GM12873 (cell line): ENCODE data around the gene ZMIZ1.

ENCODE experiments used
- CTCF ChIP-seq: IDR thresholded peaks from 2 replicates; pipeline ENCODE4 v1.5.1; 2012; ENCODE audit warnings: low read depth, mild to moderate bottlenecking, moderate library complexity, low read length, control low read depth; ENCODE audit not compliant: insufficient read depth; ENCODE audit errors: missing control alignments

ZMIZ1 gene

DNA sequence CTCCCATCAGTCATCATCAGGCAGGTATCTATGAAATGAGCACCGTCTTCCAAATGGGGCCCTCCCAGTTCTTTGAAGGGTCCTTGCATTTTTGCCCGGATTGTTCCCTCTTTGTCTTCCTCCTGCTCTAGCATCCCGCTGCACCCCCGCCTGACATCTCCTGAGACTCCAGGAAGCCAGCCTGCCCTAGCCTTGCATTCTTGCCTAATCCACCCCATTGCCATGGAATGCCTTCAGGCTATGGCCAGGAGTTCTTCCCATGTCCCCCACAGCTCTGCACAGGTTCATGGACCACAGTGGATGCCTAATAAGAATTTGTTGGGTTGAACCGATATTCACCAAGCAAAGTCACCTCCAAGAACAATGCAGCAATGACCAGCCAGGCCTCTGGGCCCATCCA is 62.1 kb downstream of the ZMIZ1 start:
- TF ChIP-seq CTCF: no peak

GRCh38 chr10:79131836-79132631 is 63.3 kb downstream of the ZMIZ1 start:
- TF ChIP-seq CTCF: no peak

GRCh38 chr10:79132681-79133381 is 64.1 kb downstream of the ZMIZ1 start:
- no peak for TF ChIP-seq CTCF

GRCh38 chr10:79133416-79133815 is 64.7 kb downstream of the ZMIZ1 start:
- no peak for TF ChIP-seq CTCF

- TF ChIP-seq CTCF: no peak
Observed at GRCh38 chr10:79135790-79136189, 67.0 kb downstream of the ZMIZ1 start.

DNA sequence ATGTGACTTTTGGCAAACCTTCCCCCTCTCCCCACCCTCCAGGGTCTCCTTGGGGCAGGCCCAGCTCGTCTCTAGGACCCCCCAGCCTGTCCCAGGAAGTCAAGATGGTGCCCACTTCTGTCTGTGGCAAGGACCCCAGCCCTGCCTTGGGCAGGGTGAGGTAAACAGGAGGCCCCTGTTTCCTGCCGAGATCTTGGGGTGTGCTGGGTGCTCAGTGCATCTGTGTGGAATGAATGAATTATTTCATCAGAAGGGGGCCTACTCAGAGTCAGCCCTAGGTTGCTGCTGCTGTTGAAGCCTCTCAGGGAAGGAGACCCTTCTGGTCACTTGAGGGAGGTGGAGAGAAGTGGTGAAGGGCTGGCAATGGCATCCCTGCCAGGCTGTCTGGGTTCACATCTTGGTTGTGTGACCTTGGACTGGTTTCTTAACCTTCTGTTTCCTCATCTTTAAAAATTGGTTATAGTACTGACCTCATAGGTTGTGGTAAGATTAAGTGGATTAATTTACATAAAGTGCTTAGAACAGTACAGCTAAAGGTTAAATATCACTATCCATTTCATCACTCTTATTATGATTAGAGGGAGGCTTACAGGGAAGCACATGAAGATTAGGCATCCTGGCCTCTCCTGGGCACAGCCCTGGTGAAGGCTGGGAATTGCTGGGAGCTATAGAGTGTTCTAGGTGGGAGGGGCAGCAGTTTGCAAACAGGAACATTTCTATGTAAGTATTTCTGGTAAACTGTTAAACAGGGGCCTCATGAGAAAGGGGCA is 67.7 kb downstream of the ZMIZ1 start:
- no peak for TF ChIP-seq CTCF

GRCh38 chr10:79137300-79137756 is 68.6 kb downstream of the ZMIZ1 start:
- no peak for TF ChIP-seq CTCF
